Measurements from ENCODE around the gene MSL2.
"Not testable (repeated sequence)": the region's sequence is repeated elsewhere in the genome, so short reads cannot be mapped to it uniquely, and the experiment has no call there.

Gene MSL2

GRCh38 chr3:136196064-136196400, at the start of gene MSL2:
Gene MSL2, minus strand, starts transcription at chr3:136196335. Its CDS starts 1,222 bp downstream, at chr3:136195113.
- in situ Hi-C loops (cut with HindIII; ENCODE audit: low sequenced_read_pairs): loop anchor here (10.0 kb wide), 1 partner anchor 559 kb away; the partner anchor contains the start of gene STAG1

GRCh38 chr3:136245691-136246090, 49.6 kb upstream of the MSL2 start:
- in situ Hi-C loops (cut with HindIII; ENCODE audit: low sequenced_read_pairs): no loop called here

GRCh38 chr3:136239094-136239493, 43.0 kb upstream of the MSL2 start:
- in situ Hi-C loops (cut with HindIII; ENCODE audit: low sequenced_read_pairs): no loop called here

- in situ Hi-C loops (cut with HindIII; ENCODE audit: low sequenced_read_pairs): no loop called here
Observed at GRCh38 chr3:136237961-136238649, 42.0 kb upstream of the MSL2 start.

GRCh38 chr3:136237103-136237502, 41.0 kb upstream of the MSL2 start:
- in situ Hi-C loops (cut with HindIII; ENCODE audit: low sequenced_read_pairs): no loop called here

- in situ Hi-C loops (cut with HindIII; ENCODE audit: low sequenced_read_pairs): no loop called here
Observed at GRCh38 chr3:136236109-136236508, 40.0 kb upstream of the MSL2 start.

GRCh38 chr3:136235545-136235944, 39.4 kb upstream of the MSL2 start:
- in situ Hi-C loops (cut with HindIII; ENCODE audit: low sequenced_read_pairs): no loop called here

- in situ Hi-C loops (cut with HindIII; ENCODE audit: low sequenced_read_pairs): no loop called here
Observed at GRCh38 chr3:136232413-136232812, 36.3 kb upstream of the MSL2 start.

- in situ Hi-C loops (cut with HindIII; ENCODE audit: low sequenced_read_pairs): not testable (repeated sequence)
Observed at GRCh38 chr3:136222746-136223145, 26.6 kb upstream of the MSL2 start.

- in situ Hi-C loops (cut with HindIII; ENCODE audit: low sequenced_read_pairs): no loop called here
Observed at GRCh38 chr3:136211547-136211946, 15.4 kb upstream of the MSL2 start.

GRCh38 chr3:136209921-136210320, 13.8 kb upstream of the MSL2 start:
- in situ Hi-C loops (cut with HindIII; ENCODE audit: low sequenced_read_pairs): loop anchor here (5.0 kb wide), 2 partner anchors 47 to 68 kb away; no protein-coding TSS in a partner anchor

GRCh38 chr3:136207489-136208115, 11.5 kb upstream of the MSL2 start:
- in situ Hi-C loops (cut with HindIII; ENCODE audit: low sequenced_read_pairs): loop anchor here (5.0 kb wide), 2 partner anchors 50 to 65 kb away; no protein-coding TSS in a partner anchor

GRCh38 chr3:136199219-136199618, 3.1 kb upstream of the MSL2 start:
- in situ Hi-C loops (cut with HindIII; ENCODE audit: low sequenced_read_pairs): loop anchor here (10.0 kb wide), 1 partner anchor 556 kb away; the partner anchor contains the start of gene STAG1

GRCh38 chr3:136198462-136199078, 2.4 kb upstream of the MSL2 start:
- in situ Hi-C loops (cut with HindIII; ENCODE audit: low sequenced_read_pairs): loop anchor here (10.0 kb wide), 1 partner anchor 556 kb away; the partner anchor contains the start of gene STAG1

- in situ Hi-C loops (cut with HindIII; ENCODE audit: low sequenced_read_pairs): loop anchor here (10.0 kb wide), 1 partner anchor 558 kb away; the partner anchor contains the start of gene STAG1
Observed at GRCh38 chr3:136197159-136197793, 1.1 kb upstream of the MSL2 start.

GRCh38 chr3:136196401-136197158, 445 bp upstream of the MSL2 start:
- in situ Hi-C loops (cut with HindIII; ENCODE audit: low sequenced_read_pairs): loop anchor here (10.0 kb wide), 1 partner anchor 558 kb away; the partner anchor contains the start of gene STAG1

GRCh38 chr3:136195258-136196063, 674 bp downstream of the MSL2 start:
- in situ Hi-C loops (cut with HindIII; ENCODE audit: low sequenced_read_pairs): loop anchor here (10.0 kb wide), 1 partner anchor 559 kb away; the partner anchor contains the start of gene STAG1

- in situ Hi-C loops (cut with HindIII; ENCODE audit: low sequenced_read_pairs): loop anchor here (10.0 kb wide), 1 partner anchor 560 kb away; the partner anchor contains the start of gene STAG1
Observed at GRCh38 chr3:136194409-136195257, 1.5 kb downstream of the MSL2 start.
